Testis (tissue), 3 donors: ENCODE data around the gene TMEM169. TPM values are rescaled to one million over a fixed set of nuclear protein-coding genes. Genes with fewer than 3 reads are reported as not detected.

Experiments
- DNase-seq: peaks from one replicate; pipeline ENCODE4 v3.0.0-alpha.2; 2019
- H3K27ac ChIP-seq, 2 donors: fragments of 200-600 bp; sonication (generic); one replicate each; pipeline ENCODE4 v1.5.1; 2019
- H3K27me3 ChIP-seq: fragments of 200-600 bp; sonication (generic); one replicate; pipeline ENCODE4 v1.5.1; 2019
- H3K36me3 ChIP-seq: fragments of 200-600 bp; sonication (generic); one replicate; pipeline ENCODE4 v1.5.1; 2017; ENCODE audit warnings: low read depth; ENCODE audit errors: missing control alignments
- H3K4me1 ChIP-seq: fragments of 200-600 bp; sonication (generic); one replicate; pipeline ENCODE4 v1.5.1; 2019
- H3K4me3 ChIP-seq, 2 donors: fragments of 200-600 bp; sonication (generic); one replicate each; pipeline ENCODE4 v1.5.1; 2017 to 2019
- H3K9me3 ChIP-seq: fragments of 200-600 bp; sonication (generic); one replicate; pipeline ENCODE4 v1.5.1; 2017
- POLR2A ChIP-seq: fragments of 450-650 bp; IDR thresholded peaks from one replicate; pipeline ENCODE4 v1.6.1; 2017; ENCODE audit warnings: antibody characterized with exemption, mild to moderate bottlenecking, moderate library complexity
- WGBS, 2 donors: methylation state at CpG; one replicate each; pipeline ENCODE4 v1.1.5; 2018; 5-methylcytosine and 5-hydroxymethylcytosine counted together
- intact Hi-C: fragments of 100-400 bp; cut with DNase I; formaldehyde crosslinking; loops from one replicate; pipeline ENCODE4 v1.15.1; 2023; ENCODE audit warnings: low total_unique reads
- polyA plus RNA-seq: library from polyadenylated mRNA; stranded (reverse); fragments of 350-450 nt; fragmentation: Illumina TruSeq; extraction: RNeasy Lipid Tissue Mini Kit (QIAGEN cat#74804); gene quantifications from one replicate; pipeline ENCODE4 v1.2.3, GENCODE V29; 2014; ENCODE audit warnings: low read depth, low replicate concordance; ENCODE audit not compliant: insufficient read depth
- total RNA-seq, 2 donors: library from RNA; depleted of rRNA; stranded (reverse); fragments of >200 nt; gene quantifications; one replicate each; pipeline ENCODE4 v1.2.3, GENCODE V29; 2016
- TF ChIP-seq, protein P1 (sequence below), 3 experiments: fragments of 450-650 bp in 2 of 3; fragments of 200-600 bp in 1 of 3; sonication (generic) in 1 of 3; IDR thresholded peaks; one replicate each; pipeline ENCODE4 v1.5.1; 2016 to 2019; ENCODE audit warnings: antibody characterized with exemption in 3 of 3, mild to moderate bottlenecking in 2 of 3, moderate library complexity in 1 of 3

TMEM169 gene
- total and polyA plus RNA-seq, 3 donors from 2014 or later: 0.31 to 1.0 (median 0.37) TPM

- no peak for DNase-seq
- H3K4me1 ChIP-seq: no peaks in the 10 kb centered on the region
- no peak overlapping the region for H3K27ac ChIP-seq
- no peaks in the 10 kb centered on the region for H3K9me3 ChIP-seq
- TF ChIP-seq POLR2A: no peak
- TF ChIP-seq, protein P1, sequence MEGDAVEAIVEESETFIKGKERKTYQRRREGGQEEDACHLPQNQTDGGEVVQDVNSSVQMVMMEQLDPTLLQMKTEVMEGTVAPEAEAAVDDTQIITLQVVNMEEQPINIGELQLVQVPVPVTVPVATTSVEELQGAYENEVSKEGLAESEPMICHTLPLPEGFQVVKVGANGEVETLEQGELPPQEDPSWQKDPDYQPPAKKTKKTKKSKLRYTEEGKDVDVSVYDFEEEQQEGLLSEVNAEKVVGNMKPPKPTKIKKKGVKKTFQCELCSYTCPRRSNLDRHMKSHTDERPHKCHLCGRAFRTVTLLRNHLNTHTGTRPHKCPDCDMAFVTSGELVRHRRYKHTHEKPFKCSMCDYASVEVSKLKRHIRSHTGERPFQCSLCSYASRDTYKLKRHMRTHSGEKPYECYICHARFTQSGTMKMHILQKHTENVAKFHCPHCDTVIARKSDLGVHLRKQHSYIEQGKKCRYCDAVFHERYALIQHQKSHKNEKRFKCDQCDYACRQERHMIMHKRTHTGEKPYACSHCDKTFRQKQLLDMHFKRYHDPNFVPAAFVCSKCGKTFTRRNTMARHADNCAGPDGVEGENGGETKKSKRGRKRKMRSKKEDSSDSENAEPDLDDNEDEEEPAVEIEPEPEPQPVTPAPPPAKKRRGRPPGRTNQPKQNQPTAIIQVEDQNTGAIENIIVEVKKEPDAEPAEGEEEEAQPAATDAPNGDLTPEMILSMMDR (IDR thresholded peaks at IDR 0.05): no peak
- H3K27me3 ChIP-seq: no peaks in the 10 kb centered on the region
- H3K36me3 ChIP-seq: no peaks in the 10 kb centered on the region
- intact Hi-C loops: no loop called here
- no peak overlapping the region for H3K4me3 ChIP-seq
These were observed 7.9 kb upstream of the TMEM169 start for GRCh38 chr2:216073773-216074172.

GRCh38 chr2:216074380-216074779, 7.3 kb upstream of the TMEM169 start:
- DNase-seq: no peak
- intact Hi-C loops: no loop called here

DNA sequence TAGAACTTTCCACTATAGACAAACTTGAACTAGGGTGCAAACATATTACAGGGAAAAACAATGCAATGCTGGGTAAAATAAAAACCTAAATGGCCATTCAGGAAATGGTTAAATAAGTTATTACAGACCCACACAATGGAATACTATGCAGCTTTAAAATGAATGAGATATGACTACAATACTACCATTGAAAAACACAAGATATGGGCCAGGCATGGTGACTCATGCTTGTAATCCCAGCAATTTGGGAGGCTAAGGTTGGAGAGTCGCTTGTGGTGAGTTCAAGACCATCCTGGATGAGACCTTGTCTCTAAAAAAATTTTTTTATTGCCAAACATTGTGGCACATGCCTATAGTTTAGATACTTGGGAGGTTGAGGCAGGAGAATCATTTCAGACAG, 6.9 kb upstream of the TMEM169 start:
- no peak for DNase-seq
- WGBS, 2 donors: 79 to 82% methylated on average over 1 of the region's 1 CpG
- no peak overlapping the region for H3K4me3 ChIP-seq
- no peaks in the 10 kb centered on the region for H3K4me1 ChIP-seq
- H3K27ac ChIP-seq: no peak overlapping the region
- H3K9me3 ChIP-seq: no peaks in the 10 kb centered on the region
- intact Hi-C loops: no loop called here
- no peak for TF ChIP-seq POLR2A
- TF ChIP-seq, protein P1 (IDR thresholded peaks at IDR 0.05): no peak
- no peaks in the 10 kb centered on the region for H3K27me3 ChIP-seq
- no peaks in the 10 kb centered on the region for H3K36me3 ChIP-seq

More at GRCh38 chr2:216074380-216074779, 7.3 kb upstream of the TMEM169 start:
- Histone ChIP-seq H3K4me3 (no peak overlapping the region), H3K4me1 (no peaks in the 10 kb centered on the region), H3K9me3 (no peaks in the 10 kb centered on the region), H3K36me3 (no peaks in the 10 kb centered on the region), H3K27me3 (no peaks in the 10 kb centered on the region), H3K27ac (no peak overlapping the region)
- TF ChIP-seq, protein P1 (IDR thresholded peaks at IDR 0.05): no peak
- TF ChIP-seq POLR2A: no peak
- 56 to 70% methylated on average over 1 of the region's 1 CpG for WGBS, 2 donors

- Histone ChIP-seq H3K36me3 (no peaks in the 10 kb centered on the region), H3K4me3 (no peak overlapping the region), H3K27me3 (no peaks in the 10 kb centered on the region), H3K27ac (no peak overlapping the region), H3K4me1 (no peaks in the 10 kb centered on the region), H3K9me3 (no peaks in the 10 kb centered on the region)
- no peak for DNase-seq
- 86 to 87% methylated on average over 6 of the region's 6 CpGs for WGBS, 2 donors
- TF ChIP-seq POLR2A: no peak
- TF ChIP-seq, protein P1 (IDR thresholded peaks at IDR 0.05): no peak
- intact Hi-C loops: no loop called here
These were observed 5.9 kb upstream of the TMEM169 start for GRCh38 chr2:216075510-216076485.
